Endothelial cell of umbilical vein (primary cell): ENCODE results near the gene C3. TPM values are rescaled to one million over a fixed set of nuclear protein-coding genes. Genes with fewer than 3 reads are reported as not detected.

ENCODE experiments used
- BruUV-seq: library from RNA; stranded (reverse); fragments of 400-500 nt; replicated peaks from 2 replicates; lab custom pipeline; 2021; lab: Mats Ljungman, UMichigan
- CTCF ChIA-PET: fragments of 300-600, 350-600 bp; sonication (Branson Sonifier 250); formaldehyde crosslinking; loops from one replicate; lab custom pipeline; 2021; ENCODE audit warnings: antibody characterized with exemption, inconsistent platforms; lab: Charles Lee
- POLR2A ChIA-PET: fragments of 300-600, 350-600 bp; sonication (Branson Sonifier 250); formaldehyde crosslinking; loops from one replicate; lab custom pipeline; 2021; ENCODE audit warnings: antibody characterized with exemption, inconsistent platforms; lab: Charles Lee
- DNase-seq: peaks from one replicate; pipeline ENCODE4 v3.0.0-alpha.2; 2011; ENCODE audit warnings: low read depth, low spot score
- FAIRE-seq: peaks from 2 replicates; lab custom pipeline; 2011; peaks lifted over from hg19 to GRCh38; lab: Jason Lieb, UNC
- H2AFZ ChIP-seq: 2 replicates; pipeline ENCODE4 v1.6.0; 2012; ENCODE audit warnings: low read depth, low read length, control low read depth, inconsistent platforms
- H3K27ac ChIP-seq: 2 replicates; pipeline ENCODE4 v1.5.1; 2011; ENCODE audit warnings: low read depth, mild to moderate bottlenecking, control low read depth, low read length, moderate library complexity; ENCODE audit not compliant: insufficient read depth
- H3K27me3 ChIP-seq, 2 experiments: 2 replicates each; pipeline versions ENCODE4 v1.6.0 to v1.6.1; 2011; ENCODE audit warnings: low read length in 2 of 2, mixed read lengths in 1 of 2; ENCODE audit not compliant: control insufficient read depth in 2 of 2, insufficient read depth in 2 of 2
- H3K36me3 ChIP-seq, 2 experiments: 2 replicates in 1 of 2; 3 replicates in 1 of 2; pipeline ENCODE4 v1.5.1; 2011; ENCODE audit warnings: low read length in 2 of 2, mild to moderate bottlenecking in 1 of 2, moderate library complexity in 1 of 2; ENCODE audit not compliant: control insufficient read depth in 2 of 2, insufficient read depth in 2 of 2; ENCODE audit errors: extremely low read depth in 1 of 2
- H3K4me1 ChIP-seq: 3 replicates; pipeline ENCODE4 v1.5.1; 2011; ENCODE audit warnings: mild to moderate bottlenecking, low read length; ENCODE audit not compliant: control insufficient read depth, insufficient read depth; ENCODE audit errors: extremely low read depth
- H3K4me2 ChIP-seq: 2 replicates; pipeline ENCODE4 v1.6.1; 2011; ENCODE audit warnings: low read length, control low read depth, mixed read lengths; ENCODE audit not compliant: insufficient read depth
- H3K4me3 ChIP-seq, 3 experiments: fragments of 200-600 bp in 1 of 3; sonication (generic), shearing (Covaris generic) in 1 of 3; replicated peaks in 1 of 3; 2 replicates each; pipeline ENCODE4 v1.5.1; 2011 to 2016; ENCODE audit warnings: control low read depth in 3 of 3, low read length in 3 of 3, mild to moderate bottlenecking in 2 of 3, inconsistent platforms in 1 of 3, low read depth in 1 of 3, moderate library complexity in 1 of 3; ENCODE audit not compliant: insufficient read depth in 1 of 3
- H3K79me2 ChIP-seq: 2 replicates; pipeline ENCODE4 v1.6.0; 2012; ENCODE audit warnings: low read length, inconsistent platforms; ENCODE audit not compliant: control insufficient read depth, insufficient read depth
- H3K9ac ChIP-seq: replicated peaks from 2 replicates; pipeline ENCODE3; 2011; ENCODE audit warnings: low read length, control low read depth; ENCODE audit not compliant: insufficient read depth; ENCODE audit errors: extremely low read depth
- H3K9me1 ChIP-seq: replicated peaks from 3 replicates; pipeline ENCODE4 v1.6.0; 2011; ENCODE audit warnings: mild to moderate bottlenecking, low read length; ENCODE audit not compliant: control insufficient read depth, insufficient read depth; ENCODE audit errors: extremely low read depth
- H3K9me3 ChIP-seq: replicated peaks from 2 replicates; pipeline ENCODE4 v1.5.1; 2012; ENCODE audit warnings: low read length, inconsistent platforms; ENCODE audit not compliant: control insufficient read depth, insufficient read depth
- H4K20me1 ChIP-seq: replicated peaks from 2 replicates; pipeline ENCODE3; 2011; ENCODE audit warnings: mild to moderate bottlenecking, low read length; ENCODE audit not compliant: control insufficient read depth, insufficient read depth; ENCODE audit errors: extremely low read depth
- CTCF ChIP-seq, 2 donors: IDR thresholded peaks; 1 replicate in 1 of 2; 2 replicates in 1 of 2; pipeline ENCODE4 v1.5.1; 2011; ENCODE audit warnings: low read length in 2 of 2, mild to moderate bottlenecking in 2 of 2, moderate library complexity in 2 of 2, control low read depth in 1 of 2, inconsistent platforms in 1 of 2, low read depth in 1 of 2; ENCODE audit not compliant: insufficient read depth in 1 of 2; ENCODE audit errors: extremely low read depth in 1 of 2
- EZH2 ChIP-seq: IDR thresholded peaks from 2 replicates; pipeline ENCODE4 v1.6.1; 2012; ENCODE audit warnings: borderline replicate concordance, low read depth, mild to moderate bottlenecking, moderate library complexity, low read length, inconsistent platforms; ENCODE audit not compliant: severe bottlenecking
- FOS ChIP-seq: IDR thresholded peaks from 2 replicates; pipeline ENCODE4 v1.6.1; 2011; ENCODE audit warnings: mild to moderate bottlenecking, low read length, moderate library complexity, borderline replicate concordance; ENCODE audit not compliant: insufficient read depth
- GATA2 ChIP-seq: IDR thresholded peaks from 2 replicates; pipeline ENCODE4 v1.7.0; 2011; ENCODE audit warnings: low read depth, mild to moderate bottlenecking, moderate library complexity, mixed read lengths, low read length; ENCODE audit not compliant: insufficient read length, insufficient read depth
- JUN ChIP-seq: IDR thresholded peaks from 2 replicates; pipeline ENCODE4 v1.6.1; 2011; ENCODE audit warnings: borderline replicate concordance, low read depth; ENCODE audit not compliant: insufficient read length, insufficient read depth
- MAX ChIP-seq: IDR thresholded peaks from 2 replicates; pipeline ENCODE4 v1.6.1; 2011; ENCODE audit not compliant: insufficient read depth, insufficient read length
- MYC ChIP-seq: IDR thresholded peaks from one replicate; pipeline ENCODE4 v1.6.1; 2011; ENCODE audit warnings: mild to moderate bottlenecking, low read depth, low read length
- POLR2A ChIP-seq: IDR thresholded peaks from 2 replicates; pipeline ENCODE4 v1.6.1; 2012; ENCODE audit warnings: low read depth, mild to moderate bottlenecking, control low read depth, low read length
- POLR2AphosphoS5 ChIP-seq: IDR thresholded peaks from 2 replicates; pipeline ENCODE4 v1.6.1; 2012; ENCODE audit warnings: low read depth, mild to moderate bottlenecking, control low read depth, low read length, moderate library complexity; ENCODE audit not compliant: insufficient read depth
- dilution Hi-C: fragments of 300-500 bp; cut with MboI; formaldehyde crosslinking; loops from one replicate; pipeline ENCODE4 v1.15.0; 2019; ENCODE audit warnings: low sequenced_read_pairs; ENCODE audit not compliant: extremely low pct_ligation_motif_present
- intact Hi-C: fragments of 100-400 bp; cut with micrococcal nuclease; formaldehyde crosslinking; loops from one replicate; pipeline ENCODE4 v1.10.0; 2022
- polyA plus RNA-seq, 4 experiments: library from polyadenylated mRNA; depleted of rRNA in 3 of 4; stranded (reverse) in 3 of 4; unstranded in 1 of 4; fragments of >200 nt; gene quantifications; 2 replicates each; pipeline versions ENCODE4 v1.2.1 to v1.2.3, GENCODE V29; 2011 to 2012; ENCODE audit warnings: missing spikeins in 1 of 4
- total RNA-seq: library from RNA; stranded (reverse); gene quantifications from 2 replicates; pipeline ENCODE4 v1.2.3, GENCODE V29; 2021

The C3 gene
- total and polyA plus RNA-seq, 2 donors (not counting 3 experiments of a cell fraction or from before 2014, with no cell fraction given): 0.23 TPM; not detected in 1

- no TSS peak for BruUV-seq
- no peaks in the 10 kb centered on the region for H3K9me3 ChIP-seq
- no peaks in the 10 kb centered on the region for H3K79me2 ChIP-seq
- no peaks in the 10 kb centered on the region for H3K9me1 ChIP-seq
- no peak overlapping the region for H3K4me3 ChIP-seq
- dilution Hi-C loops (no loop called here), intact Hi-C loops (no loop called here)
- no peak overlapping the region for H3K27ac ChIP-seq
- no peaks in the 10 kb centered on the region for H3K4me1 ChIP-seq
- H2AFZ ChIP-seq: no peak overlapping the region
- POLR2A ChIA-PET: no interaction called here
- H3K9ac ChIP-seq: no peak overlapping the region
- H4K20me1 ChIP-seq: no peaks in the 10 kb centered on the region
- CTCF ChIA-PET: no interaction called here
- DNase-seq (no peak), FAIRE-seq (no peak)
- no peaks in the 10 kb centered on the region for H3K36me3 ChIP-seq
- no peak for TF ChIP-seq FOS
- no peak for TF ChIP-seq GATA2
- no peak for TF ChIP-seq MAX
- no peak for TF ChIP-seq EZH2
- no peak for TF ChIP-seq CTCF (IDR thresholded peaks at IDR 0.05; ENCODE audit: extremely low read depth in 1 of 2, insufficient read depth in 1 of 2, low read depth in 1 of 2, low read length in 2 of 2)
- TF ChIP-seq POLR2A: no peak
- no peak for TF ChIP-seq JUN
- no peak for TF ChIP-seq POLR2AphosphoS5
- no peak for TF ChIP-seq MYC
- no peak overlapping the region for H3K4me2 ChIP-seq
- H3K27me3 ChIP-seq: no peaks in the 10 kb centered on the region
These were observed 23.2 kb downstream of the C3 start for GRCh38 chr19:6697291-6697690.
